Stomach (tissue), 9 donors: ENCODE measurements around the gene KRT24. TPM values are rescaled to one million over a fixed set of nuclear protein-coding genes. Genes with fewer than 3 reads are reported as not detected.
A peak's percentile ranks its signal among the peaks of the same experiment; 100 is the strongest.

ENCODE experiments used
- DNase-seq, 2 donors: peaks; one replicate each; pipeline versions ENCODE4 v3.0.0 to v3.0.0-alpha.2; 2013 to 2019
- H3K27ac ChIP-seq, 5 donors: fragments of 200-600 bp in 4 of 5; sonication (generic) in 4 of 5; one replicate each; pipeline ENCODE4 v1.5.1; 2013 to 2019; ENCODE audit warnings: mild to moderate bottlenecking in 1 of 5, moderate library complexity in 1 of 5
- H3K27me3 ChIP-seq, 3 donors: fragments of 200-600 bp; sonication (generic); one replicate each; pipeline ENCODE4 v1.5.1; 2017 to 2019; ENCODE audit warnings: mixed run types in 1 of 3
- H3K36me3 ChIP-seq, 4 donors: fragments of 200-600 bp; sonication (generic); 1 replicate in 3 of 4; 2 replicates in 1 of 4; pipeline ENCODE4 v1.5.1; 2016 to 2019
- H3K4me1 ChIP-seq, 4 donors: fragments of 200-600 bp; sonication (generic); one replicate each; pipeline ENCODE4 v1.5.1; 2016 to 2019
- H3K4me3 ChIP-seq, 4 donors: fragments of 200-600 bp; sonication (generic) in 3 of 4; one replicate each; pipeline ENCODE4 v1.5.1; 2016 to 2019; ENCODE audit warnings: mild to moderate bottlenecking in 1 of 4
- H3K9me3 ChIP-seq, 4 donors: fragments of 200-600 bp; sonication (generic); one replicate each; pipeline ENCODE4 v1.5.1; 2016 to 2019
- EP300 ChIP-seq: sonication (generic); formaldehyde crosslinking; IDR thresholded peaks from one replicate; pipeline ENCODE4 v1.6.1; 2017; ENCODE audit warnings: antibody characterized with exemption
- POLR2A ChIP-seq, 4 donors: fragments of 450-650 bp; IDR thresholded peaks; one replicate each; pipeline ENCODE4 v1.6.1; 2016; ENCODE audit warnings: antibody characterized with exemption in 4 of 4, control low read depth in 2 of 4, mild to moderate bottlenecking in 1 of 4, moderate library complexity in 1 of 4
- POLR2AphosphoS5 ChIP-seq, 3 donors: sonication (generic); formaldehyde crosslinking; IDR thresholded peaks; one replicate each; pipeline ENCODE4 v1.6.1; 2016; ENCODE audit warnings: antibody characterized with exemption in 3 of 3
- WGBS, 5 donors: extraction: QIAGEN DNeasy Blood & Tissue Kit in 3 of 5; methylation state at CpG; one replicate each; pipeline versions ENCODE4 v1.1.5 to v1.1.7; 2013 to 2018; 5-methylcytosine and 5-hydroxymethylcytosine counted together
- intact Hi-C: fragments of 100-400 bp; cut with DNase I; formaldehyde crosslinking; loops from one replicate; pipeline ENCODE4 v1.15.1; 2023; ENCODE audit warnings: low total_unique reads
- polyA plus RNA-seq, 3 donors: library from polyadenylated mRNA; stranded (reverse); fragments of 200-250 nt; gene quantifications; one replicate each; pipeline ENCODE4 v1.2.3, GENCODE V29; 2013
- total RNA-seq, 5 donors: library from RNA; depleted of rRNA; stranded (reverse); fragments of >200 nt; gene quantifications; one replicate each; pipeline versions ENCODE4 v1.1.0 to v1.2.3, GENCODE V29; 2014 to 2016
- TF ChIP-seq, protein P1 (sequence below), 7 experiments: fragments of 450-650 bp in 4 of 7; fragments of 200-600 bp in 3 of 7; sonication (generic) in 3 of 7; IDR thresholded peaks; one replicate each; pipeline ENCODE4 v1.5.1; 2016 to 2019; ENCODE audit warnings: antibody characterized with exemption in 7 of 7, control low read depth in 2 of 7, mild to moderate bottlenecking in 1 of 7
- donor health status: healthy with polysubstance abuse.
- donor health status: Bipolar disorder and iron deficiency.
- donor health status: healthy.

The KRT24 gene
- total and polyA plus RNA-seq, 8 donors = 0.56 to 30.4 (median 1.2) TPM; not detected in 4

DNA sequence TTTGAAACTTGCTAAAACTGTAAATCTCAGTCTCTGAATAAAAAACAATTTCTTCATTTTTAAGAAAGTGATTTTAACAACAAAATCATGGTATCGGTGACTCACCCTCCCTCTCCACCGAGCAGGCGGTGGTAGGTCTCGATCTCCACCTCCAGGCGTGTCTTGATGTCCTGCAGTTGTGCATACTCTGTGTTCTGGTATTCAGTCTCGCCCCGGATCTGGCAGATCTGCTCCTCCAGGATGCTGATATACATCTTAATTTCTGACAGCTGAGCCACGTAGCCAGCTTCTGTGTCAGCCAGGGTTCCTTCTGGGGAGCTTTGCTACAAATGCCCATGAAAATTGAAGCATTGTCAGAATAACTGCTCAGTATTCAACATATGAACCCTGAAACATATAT is 15.4 kb upstream of the KRT24 start:
- Histone ChIP-seq H3K36me3 (no peaks in the 10 kb centered on the region), H3K27me3 (peaks cover 0 to 5% (median 0%) of the 10 kb centered on the region in 3 donors), H3K9me3 (no peaks in the 10 kb centered on the region), H3K4me1 (no peaks in the 10 kb centered on the region), H3K4me3 (no peak overlapping the region), H3K27ac (no peak overlapping the region)
- no peak for DNase-seq
- 52 to 70% (median 65%) methylated on average over 8 of the region's 8 CpGs for WGBS, 5 donors
- intact Hi-C loops = no loop called here
- TF ChIP-seq, protein P1, sequence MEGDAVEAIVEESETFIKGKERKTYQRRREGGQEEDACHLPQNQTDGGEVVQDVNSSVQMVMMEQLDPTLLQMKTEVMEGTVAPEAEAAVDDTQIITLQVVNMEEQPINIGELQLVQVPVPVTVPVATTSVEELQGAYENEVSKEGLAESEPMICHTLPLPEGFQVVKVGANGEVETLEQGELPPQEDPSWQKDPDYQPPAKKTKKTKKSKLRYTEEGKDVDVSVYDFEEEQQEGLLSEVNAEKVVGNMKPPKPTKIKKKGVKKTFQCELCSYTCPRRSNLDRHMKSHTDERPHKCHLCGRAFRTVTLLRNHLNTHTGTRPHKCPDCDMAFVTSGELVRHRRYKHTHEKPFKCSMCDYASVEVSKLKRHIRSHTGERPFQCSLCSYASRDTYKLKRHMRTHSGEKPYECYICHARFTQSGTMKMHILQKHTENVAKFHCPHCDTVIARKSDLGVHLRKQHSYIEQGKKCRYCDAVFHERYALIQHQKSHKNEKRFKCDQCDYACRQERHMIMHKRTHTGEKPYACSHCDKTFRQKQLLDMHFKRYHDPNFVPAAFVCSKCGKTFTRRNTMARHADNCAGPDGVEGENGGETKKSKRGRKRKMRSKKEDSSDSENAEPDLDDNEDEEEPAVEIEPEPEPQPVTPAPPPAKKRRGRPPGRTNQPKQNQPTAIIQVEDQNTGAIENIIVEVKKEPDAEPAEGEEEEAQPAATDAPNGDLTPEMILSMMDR (IDR thresholded peaks at IDR 0.05) = no peak
- no peak for TF ChIP-seq EP300
- no peak for TF ChIP-seq POLR2A (IDR thresholded peaks at IDR 0.05)
- no peak for TF ChIP-seq POLR2AphosphoS5 (IDR thresholded peaks at IDR 0.05)

DNA sequence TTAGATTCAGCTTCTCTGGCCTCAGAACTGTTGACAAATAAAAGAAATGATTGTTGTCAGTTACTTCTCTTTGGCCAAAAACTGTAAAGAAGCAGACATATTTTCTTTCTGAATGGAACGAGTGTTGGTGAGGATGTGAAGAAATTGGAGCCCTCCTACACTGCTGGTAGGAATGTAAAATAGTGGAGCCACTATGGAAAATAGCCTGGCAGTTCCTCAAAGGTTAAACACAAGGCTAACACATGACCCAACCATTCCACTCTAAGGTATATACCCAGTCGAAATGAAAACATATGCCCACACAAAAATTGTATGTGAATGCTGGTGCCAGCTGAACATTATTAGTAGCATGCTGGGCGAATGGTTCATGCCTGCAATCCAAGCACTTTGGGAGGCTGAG is 14.2 kb upstream of the KRT24 start:
- TF ChIP-seq EP300 (no peak), POLR2A (IDR thresholded peaks at IDR 0.05) (no peak), POLR2AphosphoS5 (IDR thresholded peaks at IDR 0.05) (no peak)
- TF ChIP-seq, protein P1 (IDR thresholded peaks at IDR 0.05) = no peak
- intact Hi-C loops = no loop called here
- no peaks in the 10 kb centered on the region for H3K36me3 ChIP-seq
- no peak overlapping the region for H3K27ac ChIP-seq
- H3K4me3 ChIP-seq = no peak overlapping the region
- WGBS, 5 donors = 69 to 76% (median 70%) methylated on average over 3 of the region's 3 CpGs
- peaks cover 0 to 5% (median 0%) of the 10 kb centered on the region in 3 donors for H3K27me3 ChIP-seq
- no peak for DNase-seq
- H3K9me3 ChIP-seq = no peaks in the 10 kb centered on the region
- no peaks in the 10 kb centered on the region for H3K4me1 ChIP-seq

DNA sequence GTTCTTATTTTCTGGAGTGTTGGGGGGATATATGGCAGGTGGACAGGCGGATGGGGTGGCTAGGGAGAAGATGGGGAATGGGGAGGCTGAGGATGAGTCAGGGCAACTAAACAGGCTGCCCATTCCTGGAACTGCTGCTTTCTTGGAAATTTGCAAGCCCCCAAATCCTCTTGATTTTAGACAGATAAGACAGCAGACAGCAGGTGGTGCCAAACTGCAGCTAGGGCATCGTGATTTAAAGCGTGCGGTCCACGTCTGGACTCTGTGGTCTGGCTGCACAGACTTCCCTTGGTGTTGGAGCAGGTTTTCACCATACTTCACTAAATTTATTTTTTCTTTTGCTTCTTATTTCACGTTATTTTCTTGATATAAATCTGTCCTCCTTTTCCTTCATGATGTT is 10.9 kb upstream of the KRT24 start:
- Histone ChIP-seq H3K27me3 (peaks cover 0 to 5% (median 0%) of the 10 kb centered on the region in 3 donors), H3K36me3 (no peaks in the 10 kb centered on the region), H3K27ac (no peak overlapping the region), H3K4me3 (no peak overlapping the region), H3K9me3 (no peaks in the 10 kb centered on the region), H3K4me1 (no peaks in the 10 kb centered on the region)
- WGBS, 5 donors = 74 to 87% (median 78%) methylated on average over 6 of the region's 6 CpGs
- no peak for DNase-seq
- TF ChIP-seq, protein P1 (IDR thresholded peaks at IDR 0.05) = no peak
- no peak for TF ChIP-seq EP300
- no peak for TF ChIP-seq POLR2A (IDR thresholded peaks at IDR 0.05)
- no peak for TF ChIP-seq POLR2AphosphoS5 (IDR thresholded peaks at IDR 0.05)
- intact Hi-C loops = no loop called here

DNA sequence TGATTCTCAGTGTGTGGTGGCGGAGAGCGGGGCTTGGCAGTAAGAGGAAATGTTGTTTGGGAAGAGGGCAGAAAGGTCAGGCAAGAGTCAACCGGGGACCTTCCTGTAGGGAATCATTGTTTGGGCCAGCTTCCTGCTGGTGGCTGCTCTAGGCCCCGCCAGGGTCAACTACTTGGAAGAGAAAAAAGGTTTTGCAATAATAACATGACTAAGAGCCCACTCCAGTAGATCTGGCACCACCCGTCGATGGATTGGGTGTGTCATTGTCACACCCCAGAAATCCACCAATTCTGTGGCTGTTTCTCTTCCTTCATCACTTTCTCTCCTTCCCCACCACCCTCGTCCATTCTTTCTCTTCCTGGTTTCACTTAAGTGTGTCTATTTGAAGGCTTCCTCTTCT is 4.2 kb upstream of the KRT24 start:
- Histone ChIP-seq H3K27me3 (peaks cover 0 to 15% (median 0%) of the 10 kb centered on the region in 3 donors), H3K27ac (peak overlapping the region in 3 of 5 donors; percentile 6 to 32 (median 10)), H3K36me3 (no peaks in the 10 kb centered on the region), H3K4me1 (no peaks in the 10 kb centered on the region), H3K4me3 (no peak overlapping the region), H3K9me3 (no peaks in the 10 kb centered on the region)
- TF ChIP-seq POLR2AphosphoS5 (IDR thresholded peaks at IDR 0.05) (no peak), POLR2A (IDR thresholded peaks at IDR 0.05) (no peak), EP300 (no peak)
- TF ChIP-seq, protein P1 (IDR thresholded peaks at IDR 0.05) = no peak
- 63 to 72% (median 70%) methylated on average over 7 of the region's 7 CpGs for WGBS, 5 donors
- peak in 1 of 2 donors; percentile 38 for DNase-seq
- intact Hi-C loops = no loop called here
